ENCODE results near the gene TNS4.

DNA sequence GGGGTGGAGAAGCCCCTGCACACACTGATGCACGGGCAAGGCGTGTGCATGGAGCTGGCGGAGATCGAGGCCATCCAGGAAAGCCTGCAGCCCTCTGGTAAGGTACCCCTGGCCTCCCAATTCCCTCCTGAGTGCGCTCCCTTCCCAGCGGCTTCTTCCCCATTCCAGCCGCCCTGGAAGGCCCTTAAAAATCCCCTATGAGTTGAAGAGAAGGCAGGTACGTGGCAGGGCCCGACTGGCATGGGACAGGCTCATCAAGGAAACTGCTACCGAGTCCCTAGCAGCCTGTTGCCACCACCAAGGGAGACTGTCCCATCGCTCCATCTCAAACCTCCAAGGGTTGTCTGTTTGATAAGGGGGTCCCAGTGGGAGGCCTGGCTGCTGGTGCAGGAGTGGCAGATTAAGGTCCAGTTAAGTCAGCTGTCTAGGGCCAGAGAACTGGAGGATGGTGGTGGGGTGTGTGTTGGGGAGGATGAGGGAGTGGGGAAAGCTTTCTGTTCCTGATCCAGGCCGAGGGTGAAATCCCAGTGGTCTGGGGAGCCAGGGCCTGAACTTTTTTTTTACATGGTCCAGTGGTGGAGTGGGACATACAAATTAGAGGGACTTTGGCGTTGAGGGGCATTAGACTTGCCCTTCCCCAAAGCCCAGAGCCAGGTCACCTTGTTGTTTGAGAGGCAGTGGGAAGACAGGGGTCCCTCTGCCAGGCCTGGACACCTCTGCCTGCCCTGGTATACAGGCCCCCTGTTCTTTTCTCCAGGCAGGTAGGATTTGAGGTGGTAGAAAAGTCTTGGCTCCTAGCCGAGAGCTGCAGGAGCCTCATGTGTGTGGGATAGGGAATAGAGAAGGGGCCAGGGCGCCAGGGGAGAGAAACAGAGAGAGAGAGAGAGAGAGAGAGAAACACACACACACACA, 57.2 kb downstream of the TNS4 start:
- TF ChIP-seq, protein P1, sequence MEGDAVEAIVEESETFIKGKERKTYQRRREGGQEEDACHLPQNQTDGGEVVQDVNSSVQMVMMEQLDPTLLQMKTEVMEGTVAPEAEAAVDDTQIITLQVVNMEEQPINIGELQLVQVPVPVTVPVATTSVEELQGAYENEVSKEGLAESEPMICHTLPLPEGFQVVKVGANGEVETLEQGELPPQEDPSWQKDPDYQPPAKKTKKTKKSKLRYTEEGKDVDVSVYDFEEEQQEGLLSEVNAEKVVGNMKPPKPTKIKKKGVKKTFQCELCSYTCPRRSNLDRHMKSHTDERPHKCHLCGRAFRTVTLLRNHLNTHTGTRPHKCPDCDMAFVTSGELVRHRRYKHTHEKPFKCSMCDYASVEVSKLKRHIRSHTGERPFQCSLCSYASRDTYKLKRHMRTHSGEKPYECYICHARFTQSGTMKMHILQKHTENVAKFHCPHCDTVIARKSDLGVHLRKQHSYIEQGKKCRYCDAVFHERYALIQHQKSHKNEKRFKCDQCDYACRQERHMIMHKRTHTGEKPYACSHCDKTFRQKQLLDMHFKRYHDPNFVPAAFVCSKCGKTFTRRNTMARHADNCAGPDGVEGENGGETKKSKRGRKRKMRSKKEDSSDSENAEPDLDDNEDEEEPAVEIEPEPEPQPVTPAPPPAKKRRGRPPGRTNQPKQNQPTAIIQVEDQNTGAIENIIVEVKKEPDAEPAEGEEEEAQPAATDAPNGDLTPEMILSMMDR (IDR thresholded peaks at IDR 0.05): no peak
- no peak for TF ChIP-seq POLR2A (IDR thresholded peaks at IDR 0.05)

All from lower leg skin (tissue), 3 donors.